BLaER1 (cell line): ENCODE results near the gene OR52N2.
A peak's percentile ranks its signal among the peaks of the same experiment; 100 is the strongest.

Experiments used
- H3K27ac ChIP-seq: shearing (Covaris generic); formaldehyde crosslinking; 2 replicates; pipeline ENCODE4 v1.8.1; 2022
- H3K27me3 ChIP-seq: shearing (Covaris generic); formaldehyde crosslinking; 2 replicates; pipeline ENCODE4 v1.8.1; 2022
- H3K36me3 ChIP-seq: shearing (Covaris generic); formaldehyde crosslinking; 2 replicates; pipeline ENCODE4 v1.8.1; 2022
- H3K4me1 ChIP-seq: shearing (Covaris generic); formaldehyde crosslinking; 2 replicates; pipeline ENCODE4 v1.8.1; 2022
- H3K4me2 ChIP-seq: shearing (Covaris generic); formaldehyde crosslinking; 2 replicates; pipeline ENCODE4 v1.8.1; 2022
- H3K4me3 ChIP-seq: shearing (Covaris generic); formaldehyde crosslinking; 2 replicates; pipeline ENCODE4 v1.8.1; 2022
- H3K9ac ChIP-seq: shearing (Covaris generic); formaldehyde crosslinking; 2 replicates; pipeline ENCODE4 v1.8.1; 2022
- H3K9me3 ChIP-seq: shearing (Covaris generic); formaldehyde crosslinking; 2 replicates; pipeline ENCODE4 v1.8.1; 2022
- H4K20me1 ChIP-seq: shearing (Covaris generic); formaldehyde crosslinking; 2 replicates; pipeline ENCODE4 v1.8.1; 2022
- Cebpa-rat ChIP-seq: shearing (Covaris generic); IDR thresholded peaks from 2 replicates; pipeline ENCODE4 v1.8.1; 2022

The OR52N2 gene

DNA sequence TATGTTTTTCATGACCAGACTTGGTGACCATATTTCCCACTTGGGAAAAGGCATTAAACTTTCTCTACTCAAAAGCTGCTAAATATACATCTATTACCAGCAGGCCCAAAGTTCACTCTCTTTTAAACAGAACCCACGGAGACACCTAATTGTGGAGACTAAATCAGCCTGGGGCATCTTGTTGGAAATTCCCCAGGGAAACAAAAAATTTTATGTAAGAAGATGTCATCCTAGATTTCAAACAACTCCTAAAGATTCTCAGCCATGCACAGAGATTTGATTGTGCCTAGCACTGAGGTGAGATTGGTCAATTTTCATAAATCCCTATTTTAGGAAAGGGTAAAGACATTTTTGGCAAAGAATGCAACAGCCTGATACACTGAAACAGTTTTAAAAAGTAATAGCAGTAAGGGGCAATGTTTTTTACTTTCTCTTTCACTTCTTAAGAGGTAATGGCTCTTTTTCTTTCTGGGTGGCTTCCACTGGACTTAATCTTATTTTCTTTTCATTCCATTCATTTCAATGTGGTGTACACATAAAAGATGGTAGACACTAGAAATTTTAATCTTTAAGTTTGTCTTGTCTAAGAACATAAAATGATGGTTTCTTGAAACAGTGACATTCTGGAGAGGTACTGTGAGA is 9.6 kb downstream of the OR52N2 start:
- no peak for TF ChIP-seq Cebpa-rat
- no peak overlapping the region for H3K4me3 ChIP-seq
- H3K9me3 ChIP-seq: no peaks in the 10 kb centered on the region
- H3K4me1 ChIP-seq: peaks cover 13% of the 10 kb centered on the region; the same call in 1 of the 2 replicates
- H3K27me3 ChIP-seq: no peaks in the 10 kb centered on the region
- peak overlapping the region; percentile 45 for H3K4me2 ChIP-seq
- no peak overlapping the region for H3K27ac ChIP-seq
- H3K9ac ChIP-seq: no peak overlapping the region
- no peaks in the 10 kb centered on the region for H3K36me3 ChIP-seq
- no peaks in the 10 kb centered on the region for H4K20me1 ChIP-seq

- no peaks in the 10 kb centered on the region for H3K4me1 ChIP-seq
- no peak overlapping the region for H3K4me3 ChIP-seq
- TF ChIP-seq Cebpa-rat: no peak
- H4K20me1 ChIP-seq: no peaks in the 10 kb centered on the region
- no peaks in the 10 kb centered on the region for H3K27me3 ChIP-seq
- peaks cover 3% of the 10 kb centered on the region; the same call in 1 of the 2 replicates for H3K9me3 ChIP-seq
- H3K36me3 ChIP-seq: no peaks in the 10 kb centered on the region
- no peak overlapping the region for H3K27ac ChIP-seq
- H3K4me2 ChIP-seq: no peak overlapping the region
- H3K9ac ChIP-seq: no peak overlapping the region
Measured at GRCh38 chr11:5831196-5831829, 22.6 kb downstream of the OR52N2 start.

DNA sequence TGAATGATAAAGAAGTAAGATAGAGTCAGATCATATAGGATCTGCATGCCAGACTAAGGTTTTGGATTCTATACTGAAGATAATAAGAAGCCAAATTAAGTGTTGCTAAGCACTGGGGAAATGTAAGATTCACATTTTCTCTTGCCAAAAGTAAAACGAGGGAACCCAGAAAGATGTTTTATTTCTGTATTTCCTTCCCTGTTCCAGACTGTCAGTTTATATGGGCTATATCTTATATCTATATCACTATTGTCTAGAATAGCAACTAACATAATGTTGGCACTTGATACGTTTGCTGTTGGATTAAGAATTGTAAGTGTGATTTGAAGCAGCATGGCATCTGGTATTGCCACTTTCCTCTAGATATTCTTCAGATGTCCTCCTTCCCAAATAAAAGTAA is 24.7 kb downstream of the OR52N2 start:
- Histone ChIP-seq H3K9ac (no peak overlapping the region), H3K27me3 (no peaks in the 10 kb centered on the region), H3K4me2 (no peak overlapping the region), H4K20me1 (no peaks in the 10 kb centered on the region), H3K9me3 (no peaks in the 10 kb centered on the region), H3K27ac (no peak overlapping the region), H3K4me1 (no peaks in the 10 kb centered on the region), H3K4me3 (no peak overlapping the region), H3K36me3 (no peaks in the 10 kb centered on the region)
- TF ChIP-seq Cebpa-rat: no peak

- Histone ChIP-seq H4K20me1 (no peaks in the 10 kb centered on the region), H3K27me3 (no peaks in the 10 kb centered on the region), H3K4me3 (no peak overlapping the region), H3K9me3 (no peaks in the 10 kb centered on the region), H3K4me1 (no peaks in the 10 kb centered on the region), H3K4me2 (no peak overlapping the region), H3K36me3 (no peaks in the 10 kb centered on the region), H3K27ac (no peak overlapping the region), H3K9ac (no peak overlapping the region)
- no peak for TF ChIP-seq Cebpa-rat
Measured at GRCh38 chr11:5837695-5838094, 29.0 kb downstream of the OR52N2 start.

- TF ChIP-seq Cebpa-rat: no peak
Measured at GRCh38 chr11:5841797-5842196, 33.1 kb downstream of the OR52N2 start, which contains the start of gene OR52E6. Gene OR52E6, minus strand, starts transcription at chr11:5841897. Its CDS starts 0 bp downstream, at chr11:5841897.

GRCh38 chr11:5846701-5847100 is 38.0 kb downstream of the OR52N2 start:
- Histone ChIP-seq H3K4me1 (no peaks in the 10 kb centered on the region), H4K20me1 (no peaks in the 10 kb centered on the region), H3K9ac (no peak overlapping the region), H3K36me3 (no peaks in the 10 kb centered on the region), H3K4me2 (no peak overlapping the region), H3K4me3 (no peak overlapping the region), H3K27me3 (no peaks in the 10 kb centered on the region), H3K27ac (no peak overlapping the region), H3K9me3 (no peaks in the 10 kb centered on the region)
- no peak for TF ChIP-seq Cebpa-rat

More at GRCh38 chr11:5841797-5842196, 33.1 kb downstream of the OR52N2 start, which contains the start of gene OR52E6:
- H3K9me3 ChIP-seq: no peaks in the 10 kb centered on the region
- no peak within 1 kb of the TSS for H3K4me3 ChIP-seq
- no peaks in the 10 kb centered on the region for H3K4me1 ChIP-seq
- no peaks in the 10 kb centered on the region for H4K20me1 ChIP-seq
- no peak within 1 kb of the TSS for H3K9ac ChIP-seq
- no peaks in the 10 kb centered on the region for H3K36me3 ChIP-seq
- no peak within 1 kb of the TSS for H3K4me2 ChIP-seq
- no peak within 1 kb of the TSS for H3K27ac ChIP-seq
- H3K27me3 ChIP-seq: no peaks in the 10 kb centered on the region

- Histone ChIP-seq H3K4me3 (no peak overlapping the region), H3K27me3 (no peaks in the 10 kb centered on the region), H3K36me3 (no peaks in the 10 kb centered on the region), H3K9me3 (0 out of 2 replicates have a peak, but pooled peaks cover under 1% of the 10 kb centered on the region), H3K4me1 (no peaks in the 10 kb centered on the region), H4K20me1 (no peaks in the 10 kb centered on the region), H3K4me2 (no peak overlapping the region), H3K27ac (no peak overlapping the region), H3K9ac (no peak overlapping the region)
- no peak for TF ChIP-seq Cebpa-rat
Measured at GRCh38 chr11:5847711-5848110, 39.0 kb downstream of the OR52N2 start.

DNA sequence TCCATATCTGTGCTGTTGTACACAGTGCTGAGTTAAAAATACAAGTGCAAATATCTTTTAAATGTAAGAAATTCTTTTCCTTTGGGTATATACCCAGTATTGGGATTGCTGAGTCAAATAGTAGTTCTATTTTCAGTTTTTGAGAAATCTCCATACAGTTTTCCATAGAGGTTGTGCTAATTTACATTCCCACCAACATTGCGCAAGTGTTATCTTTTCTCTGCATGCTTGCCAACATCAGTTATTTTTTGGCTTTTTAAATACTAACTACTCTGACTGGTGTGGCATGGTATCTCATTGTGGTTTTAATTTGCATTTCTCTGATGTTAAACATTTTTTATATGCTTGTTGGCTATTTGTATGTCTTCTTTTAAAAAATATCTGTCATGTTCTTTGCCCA is 42.3 kb downstream of the OR52N2 start:
- Histone ChIP-seq H3K4me1 (no peaks in the 10 kb centered on the region), H3K27ac (no peak overlapping the region), H3K27me3 (no peaks in the 10 kb centered on the region), H4K20me1 (no peaks in the 10 kb centered on the region), H3K36me3 (no peaks in the 10 kb centered on the region), H3K4me2 (no peak overlapping the region), H3K9me3 (0 out of 2 replicates have a peak, but pooled peaks cover 8% of the 10 kb centered on the region), H3K9ac (no peak overlapping the region), H3K4me3 (no peak overlapping the region)
- no peak for TF ChIP-seq Cebpa-rat

- no peak within 1 kb of the TSS for H3K9ac ChIP-seq
Measured at GRCh38 chr11:5857590-5857989, 48.9 kb downstream of the OR52N2 start, which contains the start of gene OR52E8. Gene OR52E8, minus strand, starts transcription at chr11:5857690. Its CDS starts 0 bp downstream, at chr11:5857690.

GRCh38 chr11:5865826-5866225 is 57.1 kb downstream of the OR52N2 start:
- H3K4me3 ChIP-seq: no peak overlapping the region
- H3K36me3 ChIP-seq: no peaks in the 10 kb centered on the region
- H3K9me3 ChIP-seq: no peaks in the 10 kb centered on the region
- no peak overlapping the region for H3K9ac ChIP-seq
- no peak overlapping the region for H3K27ac ChIP-seq
- H3K4me2 ChIP-seq: no peak overlapping the region
- no peak for TF ChIP-seq Cebpa-rat
- H3K4me1 ChIP-seq: no peaks in the 10 kb centered on the region
- no peaks in the 10 kb centered on the region for H3K27me3 ChIP-seq
- no peaks in the 10 kb centered on the region for H4K20me1 ChIP-seq

More at GRCh38 chr11:5857590-5857989, 48.9 kb downstream of the OR52N2 start, which contains the start of gene OR52E8:
- no peak within 1 kb of the TSS for H3K4me3 ChIP-seq
- H3K4me1 ChIP-seq: no peaks in the 10 kb centered on the region
- H3K27me3 ChIP-seq: no peaks in the 10 kb centered on the region
- no peaks in the 10 kb centered on the region for H3K36me3 ChIP-seq
- no peaks in the 10 kb centered on the region for H4K20me1 ChIP-seq
- H3K4me2 ChIP-seq: no peak within 1 kb of the TSS
- no peak for TF ChIP-seq Cebpa-rat
- H3K9me3 ChIP-seq: 0 out of 2 replicates have a peak, but pooled peaks cover 8% of the 10 kb centered on the region
- no peak within 1 kb of the TSS for H3K27ac ChIP-seq
